ENCODE measurements around the gene TNNI2.

The TNNI2 gene

GRCh38 chr11:1855886-1856265 lies 17.1 kb downstream of the TNNI2 start:
- no peak for DNase-seq (ENCODE audit: low spot score)
- Histone ChIP-seq H3K27ac (no peak overlapping the region), H3K4me3 (no peak overlapping the region)
- no peak for TF ChIP-seq CTCF (IDR thresholded peaks at IDR 0.05)

GRCh38 chr11:1856306-1857005 lies 17.7 kb downstream of the TNNI2 start:
- no peak for DNase-seq (ENCODE audit: low spot score)
- no peak for TF ChIP-seq CTCF (IDR thresholded peaks at IDR 0.05)
- Histone ChIP-seq H3K4me3 (no peak overlapping the region), H3K27ac (no peak overlapping the region)

- TF ChIP-seq CTCF (IDR thresholded peaks at IDR 0.05), result no peak
- no peak for DNase-seq (ENCODE audit: low spot score)
- Histone ChIP-seq H3K27ac (no peak overlapping the region), H3K4me3 (no peak overlapping the region)
Measured at GRCh38 chr11:1857064-1857463, 18.3 kb downstream of the TNNI2 start.

GRCh38 chr11:1858154-1858553 lies 19.4 kb downstream of the TNNI2 start:
- no peak overlapping the region for H3K27ac ChIP-seq
- no peak overlapping the region for H3K4me3 ChIP-seq
- no peak for TF ChIP-seq CTCF (IDR thresholded peaks at IDR 0.05)
- DNase-seq (ENCODE audit: low spot score), result no peak

GRCh38 chr11:1858576-1858975 lies 19.8 kb downstream of the TNNI2 start:
- no peak for DNase-seq (ENCODE audit: low spot score)
- no peak overlapping the region for H3K27ac ChIP-seq
- no peak overlapping the region for H3K4me3 ChIP-seq
- TF ChIP-seq CTCF (IDR thresholded peaks at IDR 0.05), result no peak

- DNase-seq (ENCODE audit: low spot score), result no peak
- Histone ChIP-seq H3K4me3 (no peak overlapping the region), H3K27ac (no peak overlapping the region)
- TF ChIP-seq CTCF (IDR thresholded peaks at IDR 0.05), result no peak
Measured at GRCh38 chr11:1859004-1859403, 20.2 kb downstream of the TNNI2 start.

GRCh38 chr11:1860108-1860507 lies 21.3 kb downstream of the TNNI2 start:
- TF ChIP-seq CTCF (IDR thresholded peaks at IDR 0.05), result no peak
- no peak for DNase-seq (ENCODE audit: low spot score)
- Histone ChIP-seq H3K4me3 (no peak overlapping the region), H3K27ac (no peak overlapping the region)

Data from coronary artery (tissue), 2 donors.